ENCODE results near the gene VMAC. TPM values are rescaled to one million over a fixed set of nuclear protein-coding genes. Genes with fewer than 3 reads are reported as not detected.
"Not testable (repeated sequence)": the region's sequence is repeated elsewhere in the genome, so short reads cannot be mapped to it uniquely, and the experiment has no call there.

Gene VMAC
- 10 to 100 TPM; 15.6 to 17.5 TPM for total RNA-seq

- Mint-ChIP-seq H3K27me3 (no peaks in the 10 kb centered on the region), H3K9me3 (no peaks in the 10 kb centered on the region), H3K4me1 (peaks cover 21% of the 10 kb centered on the region), H3K4me3 (peak within 1 kb of the TSS; percentile 96), H3K27ac (peak within 1 kb of the TSS; percentile 99), H3K36me3 (peaks cover 10% of the 10 kb centered on the region)
- DNase-seq (peak; percentile 100), ATAC-seq (ENCODE audit: low read depth) (peak; percentile 86)
- POLR2A ChIA-PET, result interaction anchor here (0.5 to 4.3 kb wide), 23 partner anchors 10 to 1895 kb away, joined by 3 to 72 read pairs (median 6); partner anchors contain the start of genes CAPS, CATSPERD, DUS3L and LONP1
These were observed at the start of gene VMAC for GRCh38 chr19:5904352-5905113. Gene VMAC (plus strand): TSS chr19:5904872. CDS start chr19:5904891, 19 bp downstream.

GRCh38 chr19:5855151-5855550, 49.5 kb upstream of the VMAC start:
- H3K27ac Mint-ChIP-seq; H3K4me1 Mint-ChIP-seq; H3K9me3 Mint-ChIP-seq; H3K4me3 Mint-ChIP-seq; H3K27me3 Mint-ChIP-seq; POLR2A ChIA-PET; ATAC-seq (ENCODE audit: low read depth); DNase-seq; H3K36me3 Mint-ChIP-seq: not testable (repeated sequence)

- DNase-seq (no peak), ATAC-seq (ENCODE audit: low read depth) (no peak)
- no peak overlapping the region for H3K4me3 Mint-ChIP-seq
- no peak overlapping the region for H3K27ac Mint-ChIP-seq
- H3K4me1 Mint-ChIP-seq, result peaks cover 6% of the 10 kb centered on the region
- POLR2A ChIA-PET, result interaction anchor here (1.1 kb wide), 1 partner anchor 30 kb away, joined by 3 read pairs; no protein-coding TSS in a partner anchor
- no peaks in the 10 kb centered on the region for H3K36me3 Mint-ChIP-seq
- H3K9me3 Mint-ChIP-seq, result no peaks in the 10 kb centered on the region
- H3K27me3 Mint-ChIP-seq, result peaks cover under 1% of the 10 kb centered on the region
These were observed 47.2 kb upstream of the VMAC start for GRCh38 chr19:5857203-5858081.

- ATAC-seq (ENCODE audit: low read depth) (no peak), DNase-seq (no peak)
- Mint-ChIP-seq H3K27ac (peak overlapping the region; percentile 63), H3K27me3 (no peaks in the 10 kb centered on the region), H3K4me3 (no peak overlapping the region), H3K4me1 (no peaks in the 10 kb centered on the region), H3K36me3 (no peaks in the 10 kb centered on the region), H3K9me3 (no peaks in the 10 kb centered on the region)
- POLR2A ChIA-PET, result no interaction called here
These were observed 41.5 kb upstream of the VMAC start for GRCh38 chr19:5863030-5863665.

- POLR2A ChIA-PET, result no interaction called here
- DNase-seq (no peak), ATAC-seq (ENCODE audit: low read depth) (no peak)
- H3K27me3 Mint-ChIP-seq, result no peaks in the 10 kb centered on the region
- no peak overlapping the region for H3K4me3 Mint-ChIP-seq
- H3K36me3 Mint-ChIP-seq, result no peaks in the 10 kb centered on the region
- no peaks in the 10 kb centered on the region for H3K9me3 Mint-ChIP-seq
- no peaks in the 10 kb centered on the region for H3K4me1 Mint-ChIP-seq
- H3K27ac Mint-ChIP-seq, result no peak overlapping the region
These were observed 40.5 kb upstream of the VMAC start for GRCh38 chr19:5864013-5864720.

- Mint-ChIP-seq H3K27ac (no peak overlapping the region), H3K27me3 (no peaks in the 10 kb centered on the region), H3K4me3 (no peak overlapping the region), H3K4me1 (no peaks in the 10 kb centered on the region), H3K36me3 (no peaks in the 10 kb centered on the region), H3K9me3 (no peaks in the 10 kb centered on the region)
- DNase-seq, result no peak
- ATAC-seq (ENCODE audit: low read depth), result no peak
- POLR2A ChIA-PET, result no interaction called here
These were observed 39.8 kb upstream of the VMAC start for GRCh38 chr19:5864725-5865486.

- no peak for ATAC-seq (ENCODE audit: low read depth)
- no peak overlapping the region for H3K27ac Mint-ChIP-seq
- H3K4me1 Mint-ChIP-seq, result no peaks in the 10 kb centered on the region
These were observed 38.9 kb upstream of the VMAC start for GRCh38 chr19:5865772-5866171.

GRCh38 chr19:5867201-5868136, 37.2 kb upstream of the VMAC start:
- Mint-ChIP-seq H3K36me3 (no peaks in the 10 kb centered on the region), H3K9me3 (no peaks in the 10 kb centered on the region), H3K27me3 (no peaks in the 10 kb centered on the region), H3K4me3 (no peak overlapping the region), H3K27ac (no peak overlapping the region), H3K4me1 (no peaks in the 10 kb centered on the region)
- DNase-seq (no peak), ATAC-seq (ENCODE audit: low read depth) (no peak)
- POLR2A ChIA-PET, result no interaction called here

More at GRCh38 chr19:5865772-5866171, 38.9 kb upstream of the VMAC start:
- Mint-ChIP-seq H3K36me3 (no peaks in the 10 kb centered on the region), H3K9me3 (no peaks in the 10 kb centered on the region), H3K27me3 (no peaks in the 10 kb centered on the region), H3K4me3 (no peak overlapping the region)
- DNase-seq, result no peak
- POLR2A ChIA-PET, result no interaction called here

GRCh38 chr19:5870986-5871394, 33.7 kb upstream of the VMAC start:
- no peaks in the 10 kb centered on the region for H3K36me3 Mint-ChIP-seq
- H3K27ac Mint-ChIP-seq, result no peak overlapping the region
- ATAC-seq (ENCODE audit: low read depth) (no peak), DNase-seq (no peak)
- H3K9me3 Mint-ChIP-seq, result no peaks in the 10 kb centered on the region
- POLR2A ChIA-PET, result interaction anchor here (0.7 kb wide), 1 partner anchor 32 kb away, joined by 3 read pairs; the partner anchor contains the start of gene FUT6
- peaks cover 3% of the 10 kb centered on the region for H3K4me1 Mint-ChIP-seq
- no peak overlapping the region for H3K4me3 Mint-ChIP-seq
- H3K27me3 Mint-ChIP-seq, result no peaks in the 10 kb centered on the region

GRCh38 chr19:5873617-5874199, 31.0 kb upstream of the VMAC start:
- Mint-ChIP-seq H3K27ac (no peak overlapping the region), H3K9me3 (no peaks in the 10 kb centered on the region), H3K4me1 (peaks cover 3% of the 10 kb centered on the region), H3K27me3 (peaks cover 2% of the 10 kb centered on the region), H3K36me3 (no peaks in the 10 kb centered on the region), H3K4me3 (no peak overlapping the region)
- DNase-seq (no peak), ATAC-seq (ENCODE audit: low read depth) (no peak)
- POLR2A ChIA-PET, result no interaction called here

- ATAC-seq (ENCODE audit: low read depth); H3K27me3 Mint-ChIP-seq; H3K4me1 Mint-ChIP-seq; H3K36me3 Mint-ChIP-seq; H3K4me3 Mint-ChIP-seq; H3K27ac Mint-ChIP-seq; DNase-seq; H3K9me3 Mint-ChIP-seq: not testable (repeated sequence)
- POLR2A ChIA-PET, result interaction anchor here (0.7 kb wide), 1 partner anchor 29 kb away, joined by 5 read pairs; no protein-coding TSS in a partner anchor
These were observed 30.2 kb upstream of the VMAC start for GRCh38 chr19:5874496-5874895.
